ENCODE measurements around the gene ZNF473.

- TF ChIP-seq HNRNPK (IDR thresholded peaks at IDR 0.05; ENCODE audit: low read depth, low read length, poor library complexity, severe bottlenecking) (no peak), ZNF777 (CRISPR knock-in tag; IDR thresholded peaks at IDR 0.05) (no peak), KDM5B (CRISPR knock-in tag; IDR thresholded peaks at IDR 0.05; ENCODE audit: borderline replicate concordance) (no peak), TCF7L2 (IDR thresholded peaks at IDR 0.05; ENCODE audit: low read depth, low read length) (no peak), CTCF (CRISPR knock-in tag; IDR thresholded peaks at IDR 0.05) (no peak), HBP1 (CRISPR knock-in tag; IDR thresholded peaks at IDR 0.05; ENCODE audit: low read depth) (no peak), RAD21 (CRISPR knock-in tag; IDR thresholded peaks at IDR 0.05) (no peak), RNF219 (CRISPR knock-in tag; IDR thresholded peaks at IDR 0.05) (no peak), HDAC2 (CRISPR knock-in tag; IDR thresholded peaks at IDR 0.05) (no peak)
Measured at GRCh38 chr19:50067575-50067974, 41.8 kb downstream of the ZNF473 start.
